NCI-H774 (cell line): Measurements from ENCODE around the gene EPB41L4B.
"Not testable (repeated sequence)": the region's sequence is repeated elsewhere in the genome, so short reads cannot be mapped to it uniquely, and the experiment has no call there.

Experiments
- DNase-seq: peaks from one replicate; lab custom pipeline; 2025; lab: John Stamatoyannopoulos, UW

The EPB41L4B gene

GRCh38 chr9:109320742-109321448 is at the start of gene EPB41L4B:
TSS of gene EPB41L4B (minus strand) at chr9:109321059. CDS start at chr9:109320446, 613 bp downstream.
- DNase-seq: peak; percentile 88

- no peak for DNase-seq
These were observed 48.4 kb upstream of the EPB41L4B start for GRCh38 chr9:109369285-109369684.

GRCh38 chr9:109360771-109361170 is 39.9 kb upstream of the EPB41L4B start:
- DNase-seq: no peak

- not testable (repeated sequence) for DNase-seq
These were observed 38.2 kb upstream of the EPB41L4B start for GRCh38 chr9:109358968-109359603.

GRCh38 chr9:109355564-109356297 is 34.9 kb upstream of the EPB41L4B start:
- DNase-seq: no peak

GRCh38 chr9:109354190-109354589 is 33.3 kb upstream of the EPB41L4B start:
- DNase-seq: no peak

- no peak for DNase-seq
These were observed 30.2 kb upstream of the EPB41L4B start for GRCh38 chr9:109351032-109351431.

GRCh38 chr9:109349421-109349846 is 28.6 kb upstream of the EPB41L4B start:
- peak; percentile 61 for DNase-seq

- DNase-seq: no peak
These were observed 26.0 kb upstream of the EPB41L4B start for GRCh38 chr9:109346904-109347303.

GRCh38 chr9:109344866-109345265 is 24.0 kb upstream of the EPB41L4B start:
- DNase-seq: no peak

- no peak for DNase-seq
These were observed 22.0 kb upstream of the EPB41L4B start for GRCh38 chr9:109342878-109343277.

GRCh38 chr9:109341561-109341960 is 20.7 kb upstream of the EPB41L4B start:
- no peak for DNase-seq

- DNase-seq: not testable (repeated sequence)
These were observed 20.1 kb upstream of the EPB41L4B start for GRCh38 chr9:109340979-109341378.

GRCh38 chr9:109336409-109336808 is 15.6 kb upstream of the EPB41L4B start:
- no peak for DNase-seq

- no peak for DNase-seq
These were observed 15.1 kb upstream of the EPB41L4B start for GRCh38 chr9:109335929-109336328.

- DNase-seq: no peak
These were observed 14.3 kb upstream of the EPB41L4B start for GRCh38 chr9:109335121-109335520.

GRCh38 chr9:109331353-109331752 is 10.5 kb upstream of the EPB41L4B start:
- no peak for DNase-seq

- DNase-seq: no peak
These were observed 8.9 kb upstream of the EPB41L4B start for GRCh38 chr9:109329638-109330258.

GRCh38 chr9:109328978-109329637 is 8.2 kb upstream of the EPB41L4B start:
- DNase-seq: no peak

- no peak for DNase-seq
These were observed 4.2 kb upstream of the EPB41L4B start for GRCh38 chr9:109325089-109325488.

- no peak for DNase-seq
These were observed 2.9 kb upstream of the EPB41L4B start for GRCh38 chr9:109323771-109324170.

- no peak for DNase-seq
These were observed 868 bp upstream of the EPB41L4B start for GRCh38 chr9:109321727-109322126.
